Neural cell (in vitro differentiated cells): Measurements from ENCODE around the gene CNNM1. TPM values are rescaled to one million over a fixed set of nuclear protein-coding genes. Genes with fewer than 3 reads are reported as not detected.

Experiments
- H2AFZ ChIP-seq: fragments of 200-600, 300-800 bp; sonication (generic), shearing (Covaris generic); 2 replicates; pipeline ENCODE4 v1.6.0; 2014; ENCODE audit warnings: low read depth, mild to moderate bottlenecking, antibody characterized with exemption, low read length, moderate library complexity
- H3F3A ChIP-seq: fragments of 200-600 bp; shearing (Covaris generic); 2 replicates; pipeline ENCODE4 v1.6.1; 2016; ENCODE audit warnings: mild to moderate bottlenecking, moderate library complexity, mixed read lengths, antibody characterized with exemption, low read length; ENCODE audit not compliant: insufficient read depth, poor library complexity, severe bottlenecking
- H3K27ac ChIP-seq: fragments of 200-600, 300-800 bp; sonication (generic), shearing (Covaris generic); 2 replicates; pipeline ENCODE4 v1.5.1; 2014; ENCODE audit warnings: mild to moderate bottlenecking, low read length, moderate library complexity
- H3K27me3 ChIP-seq: fragments of 300-800, 200-600 bp; sonication (generic), shearing (Covaris generic); 2 replicates; pipeline ENCODE4 v1.6.0; 2014; ENCODE audit warnings: mild to moderate bottlenecking, low read depth, low read length, moderate library complexity; ENCODE audit not compliant: insufficient read depth
- H3K36me3 ChIP-seq: fragments of 300-800, 200-600 bp; sonication (generic), shearing (Covaris generic); 2 replicates; pipeline ENCODE4 v1.5.1; 2014; ENCODE audit warnings: mild to moderate bottlenecking, antibody characterized with exemption, low read length, moderate library complexity; ENCODE audit not compliant: insufficient read depth
- H3K4me2 ChIP-seq: fragments of 300-800, 200-600 bp; sonication (generic), shearing (Covaris generic); 2 replicates; pipeline ENCODE4 v1.6.0; 2014; ENCODE audit warnings: mild to moderate bottlenecking, low read length
- H3K4me3 ChIP-seq: fragments of 300-800, 200-600 bp; sonication (generic), shearing (Covaris generic); 2 replicates; pipeline ENCODE4 v1.5.1; 2014; ENCODE audit warnings: mild to moderate bottlenecking, low read length, moderate library complexity
- H3K79me2 ChIP-seq: fragments of 200-600 bp; shearing (Covaris generic); replicated peaks from 2 replicates; pipeline ENCODE4 v1.6.0; 2014; ENCODE audit warnings: mild to moderate bottlenecking, low read length, moderate library complexity; ENCODE audit not compliant: insufficient read depth
- H3K9ac ChIP-seq: fragments of 300-800, 200-600 bp; sonication (generic), shearing (Covaris generic); 2 replicates; pipeline ENCODE4 v1.6.1; 2016; ENCODE audit warnings: mild to moderate bottlenecking, low read length, mixed read lengths
- H3K9me2 ChIP-seq: fragments of 200-600 bp; shearing (Covaris generic); 2 replicates; pipeline ENCODE4 v1.6.1; 2016; ENCODE audit warnings: mild to moderate bottlenecking, low read length, mixed read lengths; ENCODE audit not compliant: insufficient read depth
- H3K9me3 ChIP-seq: fragments of 200-600, 300-800 bp; sonication (generic), shearing (Covaris generic); 2 replicates; pipeline ENCODE4 v1.6.1; 2016; ENCODE audit warnings: mild to moderate bottlenecking, mixed run types, low read length, moderate library complexity, mixed read lengths
- H4K20me1 ChIP-seq: fragments of 200-600 bp; shearing (Covaris generic); 2 replicates; pipeline ENCODE4 v1.6.1; 2016; ENCODE audit warnings: mild to moderate bottlenecking, mixed run types; ENCODE audit not compliant: insufficient read depth
- EP300 ChIP-seq: fragments of 450-650 bp; conservative IDR thresholded peaks from 2 replicates; pipeline ENCODE4 v1.6.1; 2014; ENCODE audit warnings: antibody characterized with exemption, mild to moderate bottlenecking, moderate library complexity; ENCODE audit not compliant: poor library complexity, severe bottlenecking
- EZH2 ChIP-seq: fragments of 200-600, 300-800 bp; shearing (Covaris generic), sonication (generic); IDR thresholded peaks from 2 replicates; pipeline ENCODE4 v1.6.1; 2014; ENCODE audit warnings: antibody characterized with exemption, low read length, borderline replicate concordance, mild to moderate bottlenecking; ENCODE audit not compliant: insufficient read depth, poor library complexity, severe bottlenecking
- MXI1 ChIP-seq: fragments of 450-650 bp; conservative IDR thresholded peaks from 2 replicates; pipeline ENCODE4 v1.6.1; 2014; ENCODE audit warnings: antibody characterized with exemption, mild to moderate bottlenecking; ENCODE audit not compliant: poor library complexity, severe bottlenecking
- POLR2AphosphoS5 ChIP-seq: IDR thresholded peaks from 2 replicates; pipeline ENCODE4 v1.6.1; 2012
- RAD21 ChIP-seq: fragments of 450-650 bp; conservative IDR thresholded peaks from 2 replicates; pipeline ENCODE4 v1.6.1; 2014; ENCODE audit warnings: antibody characterized with exemption, mild to moderate bottlenecking, moderate library complexity
- SMC3 ChIP-seq: fragments of 450-650 bp; conservative IDR thresholded peaks from 2 replicates; pipeline ENCODE4 v1.6.1; 2014; ENCODE audit warnings: antibody characterized with exemption, mild to moderate bottlenecking, moderate library complexity; ENCODE audit not compliant: poor library complexity
- TAF1 ChIP-seq: IDR thresholded peaks from 2 replicates; pipeline ENCODE4 v1.6.1; 2012; ENCODE audit warnings: low read depth
- polyA plus RNA-seq: library from polyadenylated mRNA; depleted of rRNA; stranded (reverse); fragments of >200 nt; gene quantifications from 2 replicates; pipeline ENCODE4 v1.2.3, GENCODE V29; 2014
- TF ChIP-seq, protein P1 (sequence below): IDR thresholded peaks from 2 replicates; pipeline ENCODE4 v1.6.1; 2012; ENCODE audit warnings: borderline replicate concordance
- TF ChIP-seq, protein P2 (sequence below): fragments of 450-650 bp; IDR thresholded peaks from 2 replicates; pipeline ENCODE4 v1.5.1; 2014; ENCODE audit warnings: antibody characterized with exemption, mild to moderate bottlenecking, moderate library complexity; ENCODE audit not compliant: poor library complexity, severe bottlenecking

Gene CNNM1
- polyA plus RNA-seq, 1 donor from 2014 or later = 1.5 TPM

DNA sequence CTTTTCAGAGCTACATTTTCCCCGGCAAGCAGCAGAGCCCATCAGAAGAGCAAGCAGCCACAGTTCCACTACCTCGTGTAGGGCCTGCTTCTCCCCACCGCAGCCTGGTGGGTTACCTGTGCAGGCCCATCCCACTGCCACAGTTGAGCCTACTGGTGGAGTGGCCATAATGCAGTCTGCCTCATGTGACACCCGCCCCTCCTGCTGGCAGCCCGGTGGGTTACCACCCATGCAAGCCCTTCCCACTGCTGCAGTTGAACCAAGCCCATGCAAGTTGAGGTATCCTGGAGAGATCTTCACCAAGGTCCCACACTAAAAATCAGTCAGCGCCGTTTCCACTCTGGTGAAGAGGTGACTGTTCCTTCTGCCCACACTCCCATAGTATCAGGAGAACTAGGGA lies 32.1 kb upstream of the CNNM1 start:
- no peaks in the 10 kb centered on the region for H3F3A ChIP-seq
- no peak overlapping the region for H2AFZ ChIP-seq
- no peak overlapping the region for H3K4me3 ChIP-seq
- H3K9me3 ChIP-seq = no peaks in the 10 kb centered on the region
- TF ChIP-seq POLR2AphosphoS5 (no peak), SMC3 (no peak), RAD21 (no peak), MXI1 (no peak), EZH2 (no peak), TAF1 (no peak), EP300 (no peak)
- TF ChIP-seq, protein P1, sequence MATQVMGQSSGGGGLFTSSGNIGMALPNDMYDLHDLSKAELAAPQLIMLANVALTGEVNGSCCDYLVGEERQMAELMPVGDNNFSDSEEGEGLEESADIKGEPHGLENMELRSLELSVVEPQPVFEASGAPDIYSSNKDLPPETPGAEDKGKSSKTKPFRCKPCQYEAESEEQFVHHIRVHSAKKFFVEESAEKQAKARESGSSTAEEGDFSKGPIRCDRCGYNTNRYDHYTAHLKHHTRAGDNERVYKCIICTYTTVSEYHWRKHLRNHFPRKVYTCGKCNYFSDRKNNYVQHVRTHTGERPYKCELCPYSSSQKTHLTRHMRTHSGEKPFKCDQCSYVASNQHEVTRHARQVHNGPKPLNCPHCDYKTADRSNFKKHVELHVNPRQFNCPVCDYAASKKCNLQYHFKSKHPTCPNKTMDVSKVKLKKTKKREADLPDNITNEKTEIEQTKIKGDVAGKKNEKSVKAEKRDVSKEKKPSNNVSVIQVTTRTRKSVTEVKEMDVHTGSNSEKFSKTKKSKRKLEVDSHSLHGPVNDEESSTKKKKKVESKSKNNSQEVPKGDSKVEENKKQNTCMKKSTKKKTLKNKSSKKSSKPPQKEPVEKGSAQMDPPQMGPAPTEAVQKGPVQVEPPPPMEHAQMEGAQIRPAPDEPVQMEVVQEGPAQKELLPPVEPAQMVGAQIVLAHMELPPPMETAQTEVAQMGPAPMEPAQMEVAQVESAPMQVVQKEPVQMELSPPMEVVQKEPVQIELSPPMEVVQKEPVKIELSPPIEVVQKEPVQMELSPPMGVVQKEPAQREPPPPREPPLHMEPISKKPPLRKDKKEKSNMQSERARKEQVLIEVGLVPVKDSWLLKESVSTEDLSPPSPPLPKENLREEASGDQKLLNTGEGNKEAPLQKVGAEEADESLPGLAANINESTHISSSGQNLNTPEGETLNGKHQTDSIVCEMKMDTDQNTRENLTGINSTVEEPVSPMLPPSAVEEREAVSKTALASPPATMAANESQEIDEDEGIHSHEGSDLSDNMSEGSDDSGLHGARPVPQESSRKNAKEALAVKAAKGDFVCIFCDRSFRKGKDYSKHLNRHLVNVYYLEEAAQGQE = no peak
- TF ChIP-seq, protein P2, sequence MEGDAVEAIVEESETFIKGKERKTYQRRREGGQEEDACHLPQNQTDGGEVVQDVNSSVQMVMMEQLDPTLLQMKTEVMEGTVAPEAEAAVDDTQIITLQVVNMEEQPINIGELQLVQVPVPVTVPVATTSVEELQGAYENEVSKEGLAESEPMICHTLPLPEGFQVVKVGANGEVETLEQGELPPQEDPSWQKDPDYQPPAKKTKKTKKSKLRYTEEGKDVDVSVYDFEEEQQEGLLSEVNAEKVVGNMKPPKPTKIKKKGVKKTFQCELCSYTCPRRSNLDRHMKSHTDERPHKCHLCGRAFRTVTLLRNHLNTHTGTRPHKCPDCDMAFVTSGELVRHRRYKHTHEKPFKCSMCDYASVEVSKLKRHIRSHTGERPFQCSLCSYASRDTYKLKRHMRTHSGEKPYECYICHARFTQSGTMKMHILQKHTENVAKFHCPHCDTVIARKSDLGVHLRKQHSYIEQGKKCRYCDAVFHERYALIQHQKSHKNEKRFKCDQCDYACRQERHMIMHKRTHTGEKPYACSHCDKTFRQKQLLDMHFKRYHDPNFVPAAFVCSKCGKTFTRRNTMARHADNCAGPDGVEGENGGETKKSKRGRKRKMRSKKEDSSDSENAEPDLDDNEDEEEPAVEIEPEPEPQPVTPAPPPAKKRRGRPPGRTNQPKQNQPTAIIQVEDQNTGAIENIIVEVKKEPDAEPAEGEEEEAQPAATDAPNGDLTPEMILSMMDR = no peak
- H3K27me3 ChIP-seq = no peaks in the 10 kb centered on the region
- no peak overlapping the region for H3K4me2 ChIP-seq
- H3K9ac ChIP-seq = no peak overlapping the region
- no peaks in the 10 kb centered on the region for H3K36me3 ChIP-seq
- H4K20me1 ChIP-seq = no peaks in the 10 kb centered on the region
- no peaks in the 10 kb centered on the region for H3K9me2 ChIP-seq
- H3K27ac ChIP-seq = no peak overlapping the region
- H3K79me2 ChIP-seq = no peaks in the 10 kb centered on the region

DNA sequence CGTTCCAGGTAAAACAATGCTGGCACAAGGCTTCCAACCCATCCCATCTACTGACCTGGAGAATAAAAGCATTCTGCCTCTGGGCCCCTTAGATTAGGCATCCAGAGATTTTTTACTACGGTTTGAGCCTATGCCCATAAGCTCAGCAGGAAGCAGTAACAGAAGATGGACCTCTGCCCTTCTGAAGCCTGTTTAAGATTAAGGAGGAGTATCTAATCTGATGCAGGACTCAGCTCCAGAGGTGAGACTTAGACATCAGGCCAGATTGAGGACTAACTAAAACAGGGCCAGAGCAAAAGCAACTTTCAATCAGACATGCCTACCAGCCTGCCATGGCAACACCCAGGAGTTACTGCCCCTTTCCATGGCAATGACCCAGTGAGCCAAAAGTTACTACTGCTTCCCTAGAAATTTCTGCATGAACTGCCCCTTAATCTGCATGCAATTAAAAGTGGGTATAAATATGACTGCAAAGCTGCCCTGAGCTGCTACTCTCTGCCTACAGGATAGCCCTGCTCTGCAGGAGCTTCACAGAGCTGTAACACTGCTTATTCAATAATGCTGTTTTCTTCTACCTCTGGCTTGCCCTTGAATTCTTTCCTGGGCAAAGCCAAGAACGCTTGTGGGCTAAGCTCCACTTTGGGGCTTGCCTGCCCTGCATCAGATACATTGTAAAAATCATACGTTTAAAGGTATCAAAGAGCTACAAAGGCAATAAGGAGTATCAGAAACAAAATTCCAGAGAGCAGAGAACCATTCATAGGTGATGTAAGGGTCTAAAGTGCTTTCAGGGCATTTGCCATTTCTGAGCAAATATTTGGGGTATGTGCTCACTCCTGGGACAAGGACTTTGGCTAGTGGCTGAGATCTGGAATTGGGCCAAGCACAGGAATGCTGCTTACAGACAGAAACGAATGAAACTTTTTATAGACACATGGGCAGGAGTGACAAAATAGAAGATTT lies 25.0 kb upstream of the CNNM1 start:
- H3K79me2 ChIP-seq = no peaks in the 10 kb centered on the region
- H3K9me3 ChIP-seq = no peaks in the 10 kb centered on the region
- H3K4me2 ChIP-seq = no peak overlapping the region
- no peaks in the 10 kb centered on the region for H3K27me3 ChIP-seq
- H2AFZ ChIP-seq = no peak overlapping the region
- no peak overlapping the region for H3K4me3 ChIP-seq
- TF ChIP-seq, protein P1 = no peak
- TF ChIP-seq SMC3 (no peak), EZH2 (no peak), TAF1 (no peak), POLR2AphosphoS5 (no peak), RAD21 (no peak), EP300 (no peak), MXI1 (no peak)
- TF ChIP-seq, protein P2 = no peak
- no peaks in the 10 kb centered on the region for H3K9me2 ChIP-seq
- H3K9ac ChIP-seq = no peak overlapping the region
- no peaks in the 10 kb centered on the region for H3F3A ChIP-seq
- no peaks in the 10 kb centered on the region for H3K36me3 ChIP-seq
- H4K20me1 ChIP-seq = no peaks in the 10 kb centered on the region
- H3K27ac ChIP-seq = no peak overlapping the region
